HL-60 (cell line): Measurements from ENCODE around the gene GGACT.

Experiments
- CTCF ChIP-seq: IDR thresholded peaks from one replicate; pipeline ENCODE4 v1.5.1; 2011; ENCODE audit warnings: low read length, control low read depth, inconsistent platforms; ENCODE audit not compliant: insufficient read depth
- GABPA ChIP-seq: IDR thresholded peaks from 2 replicates; pipeline ENCODE4 v1.6.1; 2012; ENCODE audit warnings: low read depth
- REST ChIP-seq: IDR thresholded peaks from 2 replicates; pipeline ENCODE4 v1.6.1; 2012; ENCODE audit warnings: low read depth; ENCODE audit not compliant: insufficient replicate concordance
- SPI1 ChIP-seq: IDR thresholded peaks from 2 replicates; pipeline ENCODE4 v1.6.1; 2012; ENCODE audit warnings: low read depth, mild to moderate bottlenecking, borderline replicate concordance

- no peak for TF ChIP-seq CTCF
- no peak for TF ChIP-seq REST
- no peak for TF ChIP-seq SPI1
- no peak for TF ChIP-seq GABPA
Observed at GRCh38 chr13:100608906-100609305, 20.3 kb upstream of the GGACT start.
